ENCODE data around the gene F10. TPM values are rescaled to one million over a fixed set of nuclear protein-coding genes. Genes with fewer than 3 reads are reported as not detected.

Gene F10
- total and polyA plus RNA-seq, 2 of the 13 experiments (the other 11 are each of a cell fraction or from before 2014, with no cell fraction given), result 58.4 to 237 TPM

GRCh38 chr13:113116206-113116800, 6.3 kb upstream of the F10 start:
- POLR2A ChIA-PET, result interaction anchor here (1.0 to 1.2 kb wide), 2 partner anchors 11 to 34 kb away, joined by 3 read pairs; partner anchors contain the start of gene F7
- DNase-seq (ENCODE audit: low spot score), result no peak

GRCh38 chr13:113116871-113117271, 5.7 kb upstream of the F10 start:
- intact Hi-C loops (cut with micrococcal nuclease; ENCODE audit: unreplicated experiment), result no loop called here
- no peak overlapping the region for H3K9ac ChIP-seq (ENCODE audit: insufficient read depth, low read depth, low read length)
- no peak for TF ChIP-seq ASH2L (IDR thresholded peaks at IDR 0.05; ENCODE audit: insufficient read length, low read depth, low read length)
- no peak for TF ChIP-seq ZFX (CRISPR knock-in tag; IDR thresholded peaks at IDR 0.05; ENCODE audit: low read depth)
- TF ChIP-seq, protein P1, sequence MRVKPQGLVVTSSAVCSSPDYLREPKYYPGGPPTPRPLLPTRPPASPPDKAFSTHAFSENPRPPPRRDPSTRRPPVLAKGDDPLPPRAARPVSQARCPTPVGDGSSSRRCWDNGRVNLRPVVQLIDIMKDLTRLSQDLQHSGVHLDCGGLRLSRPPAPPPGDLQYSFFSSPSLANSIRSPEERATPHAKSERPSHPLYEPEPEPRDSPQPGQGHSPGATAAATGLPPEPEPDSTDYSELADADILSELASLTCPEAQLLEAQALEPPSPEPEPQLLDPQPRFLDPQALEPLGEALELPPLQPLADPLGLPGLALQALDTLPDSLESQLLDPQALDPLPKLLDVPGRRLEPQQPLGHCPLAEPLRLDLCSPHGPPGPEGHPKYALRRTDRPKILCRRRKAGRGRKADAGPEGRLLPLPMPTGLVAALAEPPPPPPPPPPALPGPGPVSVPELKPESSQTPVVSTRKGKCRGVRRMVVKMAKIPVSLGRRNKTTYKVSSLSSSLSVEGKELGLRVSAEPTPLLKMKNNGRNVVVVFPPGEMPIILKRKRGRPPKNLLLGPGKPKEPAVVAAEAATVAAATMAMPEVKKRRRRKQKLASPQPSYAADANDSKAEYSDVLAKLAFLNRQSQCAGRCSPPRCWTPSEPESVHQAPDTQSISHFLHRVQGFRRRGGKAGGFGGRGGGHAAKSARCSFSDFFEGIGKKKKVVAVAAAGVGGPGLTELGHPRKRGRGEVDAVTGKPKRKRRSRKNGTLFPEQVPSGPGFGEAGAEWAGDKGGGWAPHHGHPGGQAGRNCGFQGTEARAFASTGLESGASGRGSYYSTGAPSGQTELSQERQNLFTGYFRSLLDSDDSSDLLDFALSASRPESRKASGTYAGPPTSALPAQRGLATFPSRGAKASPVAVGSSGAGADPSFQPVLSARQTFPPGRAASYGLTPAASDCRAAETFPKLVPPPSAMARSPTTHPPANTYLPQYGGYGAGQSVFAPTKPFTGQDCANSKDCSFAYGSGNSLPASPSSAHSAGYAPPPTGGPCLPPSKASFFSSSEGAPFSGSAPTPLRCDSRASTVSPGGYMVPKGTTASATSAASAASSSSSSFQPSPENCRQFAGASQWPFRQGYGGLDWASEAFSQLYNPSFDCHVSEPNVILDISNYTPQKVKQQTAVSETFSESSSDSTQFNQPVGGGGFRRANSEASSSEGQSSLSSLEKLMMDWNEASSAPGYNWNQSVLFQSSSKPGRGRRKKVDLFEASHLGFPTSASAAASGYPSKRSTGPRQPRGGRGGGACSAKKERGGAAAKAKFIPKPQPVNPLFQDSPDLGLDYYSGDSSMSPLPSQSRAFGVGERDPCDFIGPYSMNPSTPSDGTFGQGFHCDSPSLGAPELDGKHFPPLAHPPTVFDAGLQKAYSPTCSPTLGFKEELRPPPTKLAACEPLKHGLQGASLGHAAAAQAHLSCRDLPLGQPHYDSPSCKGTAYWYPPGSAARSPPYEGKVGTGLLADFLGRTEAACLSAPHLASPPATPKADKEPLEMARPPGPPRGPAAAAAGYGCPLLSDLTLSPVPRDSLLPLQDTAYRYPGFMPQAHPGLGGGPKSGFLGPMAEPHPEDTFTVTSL (CRISPR knock-in tag; IDR thresholded peaks at IDR 0.05; ENCODE audit: borderline replicate concordance), result no peak
- no peak for TF ChIP-seq ZNF780A (CRISPR knock-in tag; IDR thresholded peaks at IDR 0.05)
- TF ChIP-seq MIER3 (CRISPR knock-in tag; IDR thresholded peaks at IDR 0.05; ENCODE audit: borderline replicate concordance), result no peak
- TF ChIP-seq, protein P2, sequence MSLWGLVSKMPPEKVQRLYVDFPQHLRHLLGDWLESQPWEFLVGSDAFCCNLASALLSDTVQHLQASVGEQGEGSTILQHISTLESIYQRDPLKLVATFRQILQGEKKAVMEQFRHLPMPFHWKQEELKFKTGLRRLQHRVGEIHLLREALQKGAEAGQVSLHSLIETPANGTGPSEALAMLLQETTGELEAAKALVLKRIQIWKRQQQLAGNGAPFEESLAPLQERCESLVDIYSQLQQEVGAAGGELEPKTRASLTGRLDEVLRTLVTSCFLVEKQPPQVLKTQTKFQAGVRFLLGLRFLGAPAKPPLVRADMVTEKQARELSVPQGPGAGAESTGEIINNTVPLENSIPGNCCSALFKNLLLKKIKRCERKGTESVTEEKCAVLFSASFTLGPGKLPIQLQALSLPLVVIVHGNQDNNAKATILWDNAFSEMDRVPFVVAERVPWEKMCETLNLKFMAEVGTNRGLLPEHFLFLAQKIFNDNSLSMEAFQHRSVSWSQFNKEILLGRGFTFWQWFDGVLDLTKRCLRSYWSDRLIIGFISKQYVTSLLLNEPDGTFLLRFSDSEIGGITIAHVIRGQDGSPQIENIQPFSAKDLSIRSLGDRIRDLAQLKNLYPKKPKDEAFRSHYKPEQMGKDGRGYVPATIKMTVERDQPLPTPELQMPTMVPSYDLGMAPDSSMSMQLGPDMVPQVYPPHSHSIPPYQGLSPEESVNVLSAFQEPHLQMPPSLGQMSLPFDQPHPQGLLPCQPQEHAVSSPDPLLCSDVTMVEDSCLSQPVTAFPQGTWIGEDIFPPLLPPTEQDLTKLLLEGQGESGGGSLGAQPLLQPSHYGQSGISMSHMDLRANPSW (CRISPR knock-in tag; IDR thresholded peaks at IDR 0.05; ENCODE audit: borderline replicate concordance), result no peak
- CTCF ChIA-PET (ENCODE audit: low intra/inter-chr PET ratio, low total read pairs), result no interaction called here
- H3K36me3 ChIP-seq (replicated peaks in 1 of 2; ENCODE audit: control insufficient read depth in 1 of 2, insufficient read depth in 2 of 2, low read length in 2 of 2), result peaks cover 0 to 1% of the 10 kb centered on the region in 2 experiments; a peak in 1 of 5 replicates
- H2AFZ ChIP-seq (ENCODE audit: low read length), result no peak overlapping the region
- no peaks in the 10 kb centered on the region for H3K27me3 ChIP-seq (ENCODE audit: control insufficient read depth in 1 of 2, insufficient read depth in 2 of 2, low read length in 2 of 2)
- H3K4me3 ChIP-seq (replicated peaks in 1 of 3; ENCODE audit: insufficient read depth in 1 of 3, low read depth in 2 of 3, low read length in 3 of 3), result no peak overlapping the region
- in situ Hi-C loops (cut with HindIII; ENCODE audit: extremely low pct_ligation_motif_present, low pct_unique_long_range_greater_than_20kb), result no loop called here
- no peaks in the 10 kb centered on the region for H3K9me3 ChIP-seq (ENCODE audit: low read length)
- DNase-seq (ENCODE audit: low spot score) (no peak), FAIRE-seq (no peak), ATAC-seq (no peak)
- H3K79me2 ChIP-seq (ENCODE audit: insufficient read depth, low read length), result no peaks in the 10 kb centered on the region
- H3K27ac ChIP-seq (ENCODE audit: extremely low read length, insufficient read depth, low read length), result no peak overlapping the region
- H3K4me2 ChIP-seq (ENCODE audit: low read depth, low read length), result no peak overlapping the region
- BruUV-seq (replicated peaks), result no TSS peak
- H4K20me1 ChIP-seq (ENCODE audit: insufficient read depth, low read length), result no peaks in the 10 kb centered on the region
- POLR2A ChIA-PET, result interaction anchor here (1.0 to 1.2 kb wide), 2 partner anchors 11 to 34 kb away, joined by 3 read pairs; partner anchors contain the start of gene F7
- WGBS (ENCODE audit: low lambda C conversion rate), result 99% methylated on average over 9 of the region's 10 CpGs
- H3K4me1 ChIP-seq (ENCODE audit: insufficient read depth, low read length), result peaks cover 19% of the 10 kb centered on the region

More at GRCh38 chr13:113116206-113116800, 6.3 kb upstream of the F10 start:
- Histone ChIP-seq H3K4me1 (ENCODE audit: insufficient read depth, low read length) (peaks cover 16% of the 10 kb centered on the region), H3K9me3 (ENCODE audit: low read length) (no peaks in the 10 kb centered on the region), H3K79me2 (ENCODE audit: insufficient read depth, low read length) (no peaks in the 10 kb centered on the region), H3K36me3 (replicated peaks in 1 of 2; ENCODE audit: control insufficient read depth in 1 of 2, insufficient read depth in 2 of 2, low read length in 2 of 2) (peaks cover 0 to 1% of the 10 kb centered on the region in 2 experiments; a peak in 1 of 5 replicates), H2AFZ (ENCODE audit: low read length) (no peak overlapping the region), H3K4me3 (replicated peaks in 1 of 3; ENCODE audit: insufficient read depth in 1 of 3, low read depth in 2 of 3, low read length in 3 of 3) (no peak overlapping the region), H3K27ac (ENCODE audit: extremely low read length, insufficient read depth, low read length) (no peak overlapping the region), H3K27me3 (ENCODE audit: control insufficient read depth in 1 of 2, insufficient read depth in 2 of 2, low read length in 2 of 2) (no peaks in the 10 kb centered on the region), H3K4me2 (ENCODE audit: low read depth, low read length) (no peak overlapping the region), H3K9ac (ENCODE audit: insufficient read depth, low read depth, low read length) (no peak overlapping the region), H4K20me1 (ENCODE audit: insufficient read depth, low read length) (no peaks in the 10 kb centered on the region)
- intact Hi-C loops (cut with micrococcal nuclease; ENCODE audit: unreplicated experiment) (no loop called here), in situ Hi-C loops (cut with HindIII; ENCODE audit: extremely low pct_ligation_motif_present, low pct_unique_long_range_greater_than_20kb) (no loop called here)
- no peak for FAIRE-seq
- ATAC-seq, result no peak
- BruUV-seq (replicated peaks), result no TSS peak
- TF ChIP-seq BORCS8-MEF2B (CRISPR knock-in tag; IDR thresholded peaks at IDR 0.05), result no peak
- TF ChIP-seq TCF7 (IDR thresholded peaks at IDR 0.05; ENCODE audit: low read depth), result no peak
- no peak for TF ChIP-seq JUN (CRISPR knock-in tag; IDR thresholded peaks at IDR 0.05)
- no peak for TF ChIP-seq KAT7 (CRISPR knock-in tag; IDR thresholded peaks at IDR 0.05; ENCODE audit: borderline replicate concordance)
- TF ChIP-seq ZNF12 (CRISPR knock-in tag; IDR thresholded peaks at IDR 0.05), result no peak
- peak; percentile 12 for TF ChIP-seq AGO2 (optimal IDR thresholded peaks at IDR 0.05; ENCODE audit: low read depth, low read length)
- no peak for TF ChIP-seq HOXA5 (CRISPR knock-in tag; IDR thresholded peaks at IDR 0.05)
- WGBS (ENCODE audit: low lambda C conversion rate), result 95% methylated on average over 9 of the region's 10 CpGs
- CTCF ChIA-PET (ENCODE audit: low intra/inter-chr PET ratio, low total read pairs), result no interaction called here
